A549 treated with dexamethasone at 1 μM for 4 hours (cell line): Measurements from ENCODE around the gene MYL3. TPM values are rescaled to one million over a fixed set of nuclear protein-coding genes. Genes with fewer than 3 reads are reported as not detected.

Experiments used
- total RNA-seq: library from RNA; stranded (reverse); fragments of 200-300 nt; extraction: Qiagen RNA extraction; gene quantifications from 5 replicates; pipeline ENCODE4 v1.2.3, GENCODE V29; 2022

MYL3 gene
- total RNA-seq: 0.15 to 0.16 TPM in 2 of 5 replicates, not detected in the others

DNA sequence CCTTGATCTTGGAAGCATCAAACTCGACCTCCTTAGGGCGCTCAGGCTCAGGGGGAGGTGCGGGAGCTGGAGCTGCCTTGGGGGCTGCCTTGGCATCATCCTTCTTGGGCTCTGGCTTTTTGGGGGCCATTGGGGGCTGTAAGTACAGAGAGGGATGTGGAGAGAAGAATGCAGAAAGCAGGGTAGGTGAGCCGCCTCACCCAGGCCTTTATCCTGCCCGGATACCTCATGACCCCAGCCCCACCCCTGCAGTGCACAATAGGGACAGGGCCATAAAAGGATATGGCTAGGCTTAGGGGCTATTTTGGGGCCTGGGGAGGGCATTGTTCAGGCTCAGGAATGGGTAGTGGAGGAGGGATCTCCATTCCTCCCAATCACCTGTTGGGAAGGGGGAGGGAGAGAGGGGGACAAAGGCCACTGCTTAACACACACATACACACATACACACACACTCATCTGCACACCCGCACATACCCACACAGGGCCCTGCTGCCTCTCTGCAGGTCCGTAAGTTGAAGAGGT lies at the start of gene MYL3:
MYL3 (minus strand) TSS at position 184 of the 522 bp plus-strand sequence; CDS start at position 130, 54 bp downstream.

GRCh38 chr3:46877406-46878125 lies 14.3 kb upstream of the MYL3 start, which contains the start of gene PTH1R:
TSS of gene PTH1R (plus strand) at chr3:46877721. CDS start at chr3:46883560, 5,839 bp downstream.

Other genes starting within 250 kb of the MYL3 start
- gene ALS2CL, start 169.8 kb downstream of the MYL3 start, total RNA-seq: 4.0 to 10.0 TPM (median 7.3 TPM) in 5 replicates
- gene TMIE, start 162.1 kb downstream of the MYL3 start, total RNA-seq: 0.07 to 0.29 TPM (median 0.11 TPM) in 5 replicates
- gene PRSS50, start 145.6 kb downstream of the MYL3 start, total RNA-seq: not detected in 5 replicates
- 1.0 to 2.3 TPM (median 1.4 TPM) in 5 replicates for gene PTH1R, start 14.3 kb upstream of the MYL3 start, total RNA-seq
- gene CCDC12, start 113.3 kb upstream of the MYL3 start, total RNA-seq: 59.8 to 121 TPM (median 66.0 TPM) in 5 replicates
- gene NBEAL2, start 116.2 kb upstream of the MYL3 start, total RNA-seq: 44.7 to 84.0 TPM (median 63.1 TPM) in 5 replicates